ENCODE measurements around the gene SPARCL1. TPM values are rescaled to one million over a fixed set of nuclear protein-coding genes. Genes with fewer than 3 reads are reported as not detected.
"Not testable (repeated sequence)": the region's sequence is repeated elsewhere in the genome, so short reads cannot be mapped to it uniquely, and the experiment has no call there.

The SPARCL1 gene
- polyA plus RNA-seq, 1 experiment = not detected

GRCh38 chr4:87489678-87490077, 39.5 kb downstream of the SPARCL1 start:
- no peak for TF ChIP-seq CTCF (IDR thresholded peaks at IDR 0.05; ENCODE audit: low read depth, low read length)
- no peaks in the 10 kb centered on the region for H3K27me3 ChIP-seq (ENCODE audit: control insufficient read depth, insufficient read depth, low read length)
- no peak for DNase-seq (ENCODE audit: low read depth, low spot score)
- ChIA-PET CTCF (no interaction called here), POLR2A (no interaction called here)
- H3K9me3 ChIP-seq (ENCODE audit: control insufficient read depth, insufficient read depth, low read length) = peaks cover 11% of the 10 kb centered on the region
- no peak overlapping the region for H3K4me3 ChIP-seq (ENCODE audit: low read depth, low read length)
- no peak overlapping the region for H3K27ac ChIP-seq (ENCODE audit: low read depth, low read length)

GRCh38 chr4:87488666-87489065, 40.5 kb downstream of the SPARCL1 start:
- H3K27me3 ChIP-seq (ENCODE audit: control insufficient read depth, insufficient read depth, low read length); DNase-seq (ENCODE audit: low read depth, low spot score); H3K27ac ChIP-seq (ENCODE audit: low read depth, low read length); CTCF ChIA-PET; H3K4me3 ChIP-seq (ENCODE audit: low read depth, low read length); POLR2A ChIA-PET: not testable (repeated sequence)
- peaks cover 11% of the 10 kb centered on the region for H3K9me3 ChIP-seq (ENCODE audit: control insufficient read depth, insufficient read depth, low read length)

- POLR2A ChIA-PET, CTCF ChIA-PET: not testable (repeated sequence)
These were observed 45.9 kb downstream of the SPARCL1 start for GRCh38 chr4:87483247-87483646.

GRCh38 chr4:87481377-87481776, 47.8 kb downstream of the SPARCL1 start:
- Histone ChIP-seq H3K27me3 (ENCODE audit: control insufficient read depth, insufficient read depth, low read length) (no peaks in the 10 kb centered on the region), H3K9me3 (ENCODE audit: control insufficient read depth, insufficient read depth, low read length) (no peaks in the 10 kb centered on the region), H3K27ac (ENCODE audit: low read depth, low read length) (no peak overlapping the region), H3K4me3 (ENCODE audit: low read depth, low read length) (no peak overlapping the region)
- POLR2A ChIA-PET = no interaction called here
- DNase-seq (ENCODE audit: low read depth, low spot score) = no peak
- CTCF ChIA-PET = interaction anchor here (1.1 kb wide), 1 partner anchor 16 kb away, joined by 4 read pairs; no protein-coding TSS in a partner anchor
- no peak for TF ChIP-seq CTCF (IDR thresholded peaks at IDR 0.05; ENCODE audit: low read depth, low read length)

More at GRCh38 chr4:87483247-87483646, 45.9 kb downstream of the SPARCL1 start:
- DNase-seq (ENCODE audit: low read depth, low spot score); H3K9me3 ChIP-seq (ENCODE audit: control insufficient read depth, insufficient read depth, low read length); H3K4me3 ChIP-seq (ENCODE audit: low read depth, low read length); H3K27me3 ChIP-seq (ENCODE audit: control insufficient read depth, insufficient read depth, low read length); H3K27ac ChIP-seq (ENCODE audit: low read depth, low read length): not testable (repeated sequence)

GRCh38 chr4:87478732-87479250, 50.4 kb downstream of the SPARCL1 start:
- no peak overlapping the region for H3K27ac ChIP-seq (ENCODE audit: low read depth, low read length)
- H3K4me3 ChIP-seq (ENCODE audit: low read depth, low read length) = no peak overlapping the region
- H3K9me3 ChIP-seq (ENCODE audit: control insufficient read depth, insufficient read depth, low read length) = no peaks in the 10 kb centered on the region
- no peak for DNase-seq (ENCODE audit: low read depth, low spot score)
- ChIA-PET CTCF (interaction anchor here (0.7 to 3.1 kb wide), 2 partner anchors 12 to 13 kb away, joined by 4 to 11 read pairs; no protein-coding TSS in a partner anchor), POLR2A (no interaction called here)
- H3K27me3 ChIP-seq (ENCODE audit: control insufficient read depth, insufficient read depth, low read length) = no peaks in the 10 kb centered on the region
- no peak for TF ChIP-seq CTCF (IDR thresholded peaks at IDR 0.05; ENCODE audit: low read depth, low read length)

- no peak for DNase-seq (ENCODE audit: low read depth, low spot score)
- no peak overlapping the region for H3K4me3 ChIP-seq (ENCODE audit: low read depth, low read length)
- no peaks in the 10 kb centered on the region for H3K27me3 ChIP-seq (ENCODE audit: control insufficient read depth, insufficient read depth, low read length)
- ChIA-PET CTCF (interaction anchor here (1.0 to 1.5 kb wide), 3 partner anchors 10 to 101 kb away, joined by 3 to 5 read pairs (median 4); no protein-coding TSS in a partner anchor), POLR2A (no interaction called here)
- H3K27ac ChIP-seq (ENCODE audit: low read depth, low read length) = no peak overlapping the region
- H3K9me3 ChIP-seq (ENCODE audit: control insufficient read depth, insufficient read depth, low read length) = no peaks in the 10 kb centered on the region
- no peak for TF ChIP-seq CTCF (IDR thresholded peaks at IDR 0.05; ENCODE audit: low read depth, low read length)
These were observed 52.2 kb downstream of the SPARCL1 start for GRCh38 chr4:87476934-87477333.
